K562 (cell line): ENCODE results near the gene DPP3. TPM values are rescaled to one million over a fixed set of nuclear protein-coding genes. Genes with fewer than 3 reads are reported as not detected.

ENCODE experiments used
- ARID4B ChIP-seq: sonication (generic); formaldehyde crosslinking; IDR thresholded peaks from 2 replicates; pipeline ENCODE4 v1.8.0; 2022; ENCODE audit warnings: mild to moderate bottlenecking, missing genetic modification reagents
- FIP1L1 ChIP-seq: fragments of 200-400 bp; formaldehyde crosslinking; IDR thresholded peaks from 2 replicates; pipeline ENCODE4 v1.6.1; 2018; ENCODE audit warnings: mild to moderate bottlenecking, low read depth, low read length; ENCODE audit not compliant: poor library complexity, severe bottlenecking
- FOXJ3 ChIP-seq: sonication (generic); formaldehyde crosslinking; IDR thresholded peaks from 2 replicates; pipeline ENCODE4 v1.4.0; 2020; ENCODE audit warnings: mild to moderate bottlenecking, missing genetic modification reagents
- HDAC6 ChIP-seq: IDR thresholded peaks from 2 replicates; pipeline ENCODE4 v1.6.1; 2012; ENCODE audit warnings: low read depth, mild to moderate bottlenecking, control low read depth, inconsistent platforms, low read length, moderate library complexity
- ILK ChIP-seq: fragments of 450-650 bp; IDR thresholded peaks from 2 replicates; pipeline ENCODE4 v1.6.1; 2016; ENCODE audit warnings: missing genetic modification characterization, low read depth, mild to moderate bottlenecking, missing compliant biosample characterization, moderate library complexity, borderline replicate concordance
- RFX7 ChIP-seq: fragments of 250-450 bp; sonication (Bioruptor Pico); IDR thresholded peaks from 2 replicates; pipeline ENCODE4 v1.5.1; 2021; ENCODE audit warnings: mild to moderate bottlenecking
- SFPQ ChIP-seq: fragments of 200-400 bp; formaldehyde crosslinking; IDR thresholded peaks from 2 replicates; pipeline ENCODE4 v1.6.1; 2017; ENCODE audit warnings: mild to moderate bottlenecking, low read depth, low read length, moderate library complexity
- SNIP1 ChIP-seq: fragments of 450-650 bp; IDR thresholded peaks from 2 replicates; pipeline ENCODE4 v1.7.1; 2017; ENCODE audit warnings: low read depth, mild to moderate bottlenecking
- SRF ChIP-seq, 2 experiments: fragments of 250-450, 450-650 bp in 1 of 2; sonication (Bioruptor Pico) in 1 of 2; sonication (generic) in 1 of 2; formaldehyde crosslinking; IDR thresholded peaks; 2 replicates each; pipeline versions ENCODE4 v1.5.0 to v1.5.1; 2020 to 2022; ENCODE audit warnings: mild to moderate bottlenecking in 1 of 2, missing genetic modification reagents in 1 of 2
- TAF1 ChIP-seq: IDR thresholded peaks from 2 replicates; pipeline ENCODE4 v1.6.1; 2011; ENCODE audit warnings: mild to moderate bottlenecking, low read length, moderate library complexity; ENCODE audit not compliant: insufficient read depth, control insufficient read depth, severe bottlenecking; ENCODE audit errors: extremely low read depth
- U2AF1 ChIP-seq: fragments of 200-400 bp; formaldehyde crosslinking; optimal IDR thresholded peaks from 2 replicates; pipeline ENCODE3; 2017; ENCODE audit warnings: mild to moderate bottlenecking, low read depth, low read length, moderate library complexity
- ZBTB12 ChIP-seq: fragments of 250-450 bp; sonication (Bioruptor Pico); IDR thresholded peaks from 2 replicates; pipeline ENCODE4 v1.4.0; 2020
- ZBTB33 ChIP-seq: sonication (generic); formaldehyde crosslinking; IDR thresholded peaks from 2 replicates; pipeline ENCODE4 v1.8.1; 2023; ENCODE audit warnings: mild to moderate bottlenecking, missing genetic modification reagents
- ZNF431 ChIP-seq: sonication (generic); formaldehyde crosslinking; IDR thresholded peaks from 2 replicates; pipeline ENCODE4 v1.8.0; 2022; ENCODE audit warnings: mild to moderate bottlenecking, missing genetic modification reagents
- ZNF589 ChIP-seq: fragments of 200-800 bp; sonication (Bioruptor generic); IDR thresholded peaks from 2 replicates; pipeline ENCODE4 v1.6.1; 2016; ENCODE audit warnings: low read depth, missing genetic modification characterization, missing compliant biosample characterization
- ZNF785 ChIP-seq: fragments of 250-450 bp; sonication (Bioruptor Pico); IDR thresholded peaks from 2 replicates; pipeline ENCODE4 v1.4.0; 2020; ENCODE audit warnings: mild to moderate bottlenecking
- polyA plus RNA-seq, 8 experiments: library from polyadenylated mRNA; depleted of rRNA in 4 of 8; stranded (reverse) in 5 of 8; unstranded in 3 of 8; fragments of >200 nt; fragmentation: Nextera tagmentation in 2 of 8; fragmentation: Illumina TruSeq in 1 of 8; extraction: Ambion mirVana in 2 of 8; extraction: Trizol in 1 of 8; gene quantifications; 2 replicates each; pipeline versions ENCODE4 v1.2.1 to v1.2.3, GENCODE V29; 2011 to 2014; ENCODE audit warnings: inconsistent platforms in 1 of 8, missing spikeins in 1 of 8
- total RNA-seq, 7 experiments: library from RNA; depleted of rRNA in 6 of 7; stranded (reverse); fragments of >200 nt in 6 of 7; fragmentation: Illumina TruSeq in 2 of 7; extraction: Trizol in 2 of 7; gene quantifications; 2 replicates each; pipeline versions ENCODE4 v1.2.1 to v1.2.3, GENCODE V29; 2011 to 2021; ENCODE audit warnings: low replicate concordance in 1 of 7

DPP3 gene
- total and polyA plus RNA-seq, 9 of the 15 experiments (the other 6 are each of a cell fraction or from before 2014, with no cell fraction given), result 3.7 to 69.2 (median 43.3) TPM

- TF ChIP-seq ZBTB33 (peak; percentile 61), FIP1L1 (no peak), RFX7 (CRISPR knock-in tag) (no peak), HDAC6 (no peak), FOXJ3 (CRISPR knock-in tag) (no peak), ZNF589 (CRISPR knock-in tag) (no peak), SRF (CRISPR knock-in tag; IDR thresholded peaks at IDR 0.05) (peak in 1 of 2 experiments; percentile 65; a peak in 2 of 4 replicates), ILK (tag) (no peak), ARID4B (CRISPR knock-in tag) (peak; percentile 79), U2AF1 (no peak), SFPQ (no peak), ZNF785 (CRISPR knock-in tag) (no peak), ZBTB12 (CRISPR knock-in tag) (peak; percentile 13; the same call in 1 of the 2 replicates), SNIP1 (no peak), TAF1 (peak; percentile 89), ZNF431 (CRISPR knock-in tag) (no peak)
These were observed 41.4 kb upstream of the DPP3 start, which contains the start of gene MRPL11 (continued) for GRCh38 chr11:66438504-66439466.
